Stimulated activated CD8-positive, alpha-beta memory T cell treated with anti-CD3 and anti-CD28 coated beads, Interleukin-4, amount 100 ng/mL, for 48 hours (primary cell): ENCODE results near the gene GSE1.

ENCODE experiments used
- DNase-seq: peaks from one replicate; pipeline ENCODE4 v3.0.0-alpha.2; 2020

GSE1 gene

DNA sequence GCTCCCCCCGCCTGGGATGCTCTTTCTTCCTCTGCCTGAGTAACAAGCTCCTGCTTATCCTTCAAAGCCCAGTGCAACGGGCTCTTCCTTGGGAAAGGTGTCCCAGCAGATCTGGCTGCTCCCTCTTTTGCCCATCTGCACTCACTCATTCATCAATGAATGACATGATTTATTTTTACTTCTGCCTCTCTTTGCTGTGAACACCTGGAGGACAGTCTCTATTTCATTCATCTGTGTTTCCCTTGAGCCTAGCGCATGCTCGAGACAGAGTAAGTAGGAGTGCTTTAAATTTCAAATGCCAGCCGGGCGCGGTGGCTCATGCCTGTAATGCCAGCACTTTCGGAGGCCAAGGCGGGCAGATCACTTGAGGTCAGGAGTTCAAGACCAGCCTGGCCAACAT is 97.6 kb downstream of the GSE1 start:
- no peak for DNase-seq

DNA sequence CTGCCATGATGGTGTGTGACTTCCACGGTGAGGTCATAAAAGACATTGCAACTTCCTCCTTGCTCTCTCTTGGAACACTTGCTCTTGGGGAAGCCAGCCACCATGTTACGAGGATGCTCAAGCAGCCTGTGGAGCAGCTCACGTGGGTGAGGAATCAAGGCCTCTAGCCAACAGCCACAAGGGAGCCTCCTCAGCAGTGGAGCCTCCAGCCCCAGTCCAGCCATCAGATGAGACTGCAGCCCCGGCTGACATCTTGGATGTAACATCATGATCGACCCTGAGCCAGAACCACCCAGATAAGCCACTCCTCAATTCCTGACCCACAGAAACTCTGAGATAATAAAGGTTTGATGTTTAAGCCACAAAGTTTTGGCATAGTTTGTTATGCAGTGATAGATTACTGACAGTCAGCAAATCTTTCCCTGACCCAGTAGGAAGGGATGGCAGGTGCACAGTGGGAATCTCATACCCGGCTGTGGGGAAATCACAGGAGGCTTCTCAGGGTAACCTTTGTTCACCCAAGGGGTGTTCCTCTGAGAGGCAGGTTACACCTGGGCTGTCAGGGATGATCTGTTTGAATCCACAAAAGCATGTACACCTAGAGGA is 99.0 kb downstream of the GSE1 start:
- DNase-seq, result no peak

DNA sequence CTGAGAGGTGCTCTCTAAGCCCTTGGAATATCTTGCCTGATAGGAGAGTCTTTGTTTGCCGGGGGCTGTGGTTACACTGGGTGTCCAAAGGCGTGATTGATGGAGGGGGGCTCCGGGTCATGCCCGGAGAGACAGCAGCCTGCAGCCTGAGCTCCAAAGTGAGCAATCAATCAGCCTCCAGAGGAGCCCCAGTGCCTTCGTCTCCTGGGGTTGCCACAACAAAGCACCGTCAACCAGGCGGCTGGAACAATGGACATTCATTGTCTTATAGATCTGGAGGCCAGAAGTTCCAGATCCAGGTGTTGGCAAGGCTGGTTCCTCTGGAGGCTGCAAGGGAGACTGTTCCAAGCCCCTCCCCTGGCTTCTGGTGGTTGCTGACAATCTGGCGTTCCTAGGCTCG is 99.7 kb downstream of the GSE1 start:
- DNase-seq, result no peak

DNA sequence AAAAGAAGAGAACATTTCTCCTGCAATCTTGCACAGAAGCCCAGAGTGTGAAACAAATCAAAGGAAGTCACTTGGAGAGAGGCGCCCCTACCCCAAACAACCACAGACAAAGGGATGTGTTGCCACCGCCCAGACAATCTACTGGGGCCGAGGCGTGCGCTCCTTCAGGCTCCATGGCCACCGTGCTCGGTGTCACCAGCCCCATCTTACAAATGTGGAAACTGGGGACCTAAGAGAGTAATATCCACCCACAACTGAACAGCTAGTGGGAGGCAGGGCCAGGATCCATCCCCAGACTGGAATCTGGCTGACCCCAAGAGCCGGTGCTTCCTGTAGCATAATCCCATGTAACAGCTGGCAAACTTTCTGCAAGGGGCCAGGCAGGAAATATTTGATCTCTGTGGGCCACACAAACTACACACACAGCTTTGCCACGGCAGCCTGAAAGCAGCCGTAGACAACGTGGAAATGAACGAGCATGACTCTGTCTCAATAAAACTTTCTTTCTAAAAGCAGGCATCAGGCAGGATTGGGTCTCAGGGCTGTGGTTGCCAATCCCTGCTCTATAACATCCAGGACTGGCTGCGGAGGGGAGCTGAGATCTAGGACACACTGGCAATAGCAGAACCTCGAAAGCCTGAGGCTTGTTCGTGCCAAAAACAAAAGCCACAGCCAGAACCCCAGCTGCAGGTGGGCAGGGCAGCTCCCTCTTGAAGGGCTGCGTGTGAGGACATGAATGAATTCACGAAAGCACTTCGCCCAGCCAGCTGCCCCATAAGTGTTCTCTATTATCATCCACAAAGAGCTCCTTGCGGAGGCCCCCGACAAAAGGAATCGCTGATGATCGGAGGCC is 102.3 kb downstream of the GSE1 start:
- DNase-seq, result no peak

DNA sequence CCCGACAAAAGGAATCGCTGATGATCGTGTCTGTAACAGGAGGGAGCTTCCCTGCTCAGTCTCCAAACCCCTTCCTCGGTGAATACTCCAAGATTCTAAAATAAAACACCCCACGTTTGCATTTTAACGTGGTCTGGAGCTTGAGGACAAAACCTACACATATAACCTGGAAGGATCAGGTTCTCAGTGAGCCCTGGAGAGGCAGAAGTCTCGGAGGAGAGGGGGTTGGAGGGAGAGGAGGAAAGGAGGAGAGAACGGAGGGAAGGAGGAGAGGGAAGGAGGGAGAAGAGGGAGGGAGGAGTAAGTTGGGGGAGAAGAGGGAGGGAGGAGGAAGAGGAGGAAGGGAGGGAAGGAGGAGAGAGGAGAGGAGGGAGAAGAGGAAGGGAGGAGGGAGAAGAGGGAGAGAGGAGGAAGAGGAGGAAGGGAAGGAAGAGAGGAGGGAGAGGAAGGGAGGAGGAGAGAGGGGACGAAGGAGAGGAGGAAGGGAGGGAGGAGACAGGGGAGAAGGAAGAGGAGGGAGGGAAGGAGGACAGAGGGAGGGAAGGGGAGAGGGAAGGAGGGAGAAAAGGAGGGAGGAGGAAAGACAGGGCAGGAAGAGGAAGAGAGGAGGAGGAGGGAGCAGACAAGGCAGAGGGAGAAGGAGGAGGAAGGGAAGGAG is 103.0 kb downstream of the GSE1 start:
- no peak for DNase-seq

DNA sequence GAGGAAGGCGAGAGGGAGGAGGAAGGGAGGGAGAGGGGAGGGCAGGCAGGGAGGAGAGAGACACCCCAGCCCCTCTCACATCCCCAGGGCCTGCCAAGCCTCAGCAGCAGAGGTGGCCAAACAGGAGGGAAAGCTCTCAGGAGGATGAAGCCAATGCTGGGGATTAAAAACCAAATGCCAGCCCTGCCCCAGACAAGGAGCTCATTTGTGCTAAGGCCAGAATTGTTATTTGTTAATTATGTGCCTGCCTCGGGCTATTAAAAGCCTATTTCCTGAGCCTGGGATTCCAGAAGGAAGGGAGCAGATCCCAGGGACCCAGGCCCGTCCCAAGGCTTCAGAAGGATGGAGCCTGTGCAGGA is 103.5 kb downstream of the GSE1 start:
- no peak for DNase-seq

DNA sequence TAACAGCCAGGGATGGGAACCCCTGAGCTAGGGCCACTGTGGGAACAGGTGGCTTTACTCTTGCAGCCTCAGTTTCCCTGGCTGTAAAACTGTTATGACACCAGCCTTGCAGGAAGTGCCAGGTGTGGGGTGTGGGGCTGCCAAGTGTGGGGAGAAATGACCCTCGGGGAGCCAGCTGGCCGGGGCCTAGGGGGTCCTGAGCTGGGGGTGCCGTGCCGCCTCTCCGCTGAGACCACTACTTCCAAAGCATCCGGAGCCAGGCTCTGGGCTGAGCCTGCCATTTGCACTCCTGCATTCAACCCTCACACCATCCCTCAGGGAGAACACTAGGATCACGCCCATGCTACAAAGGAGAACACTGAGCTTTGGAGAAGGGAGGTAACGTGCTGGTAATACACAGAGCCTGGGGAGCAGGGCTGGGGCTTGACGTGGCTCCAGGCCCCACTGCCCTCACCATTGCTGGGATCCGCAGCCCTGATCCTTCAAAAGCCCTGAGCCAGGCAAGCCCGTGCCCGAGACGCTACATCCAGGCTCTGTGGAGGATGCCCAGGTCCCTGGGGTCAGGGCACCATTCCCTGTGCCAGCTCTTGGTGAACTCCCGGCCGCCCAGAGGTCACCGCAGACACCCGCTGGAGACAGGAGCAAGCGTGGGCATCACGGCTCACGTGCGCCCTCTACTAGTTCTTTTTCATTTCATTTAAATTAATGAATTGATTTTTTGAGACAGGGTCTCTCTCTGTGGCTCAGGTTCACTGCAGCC is 104.5 kb downstream of the GSE1 start:
- peak; percentile 78 for DNase-seq

DNA sequence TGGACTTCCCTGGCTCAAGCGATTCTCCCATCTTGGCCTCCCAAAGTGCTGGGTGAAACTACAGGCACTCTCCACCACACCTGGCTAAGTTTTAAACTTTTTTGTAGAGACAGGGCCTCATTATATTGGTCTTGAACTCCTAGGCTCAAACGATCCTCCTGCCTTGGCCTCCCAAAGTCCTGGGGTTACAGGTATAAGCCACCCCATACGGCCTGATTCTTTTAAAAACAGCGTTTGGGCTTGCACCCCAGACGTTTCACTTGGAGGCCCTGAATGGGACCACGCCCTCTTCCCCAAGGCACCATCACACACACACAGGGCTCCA is 105.0 kb downstream of the GSE1 start:
- DNase-seq, result no peak

DNA sequence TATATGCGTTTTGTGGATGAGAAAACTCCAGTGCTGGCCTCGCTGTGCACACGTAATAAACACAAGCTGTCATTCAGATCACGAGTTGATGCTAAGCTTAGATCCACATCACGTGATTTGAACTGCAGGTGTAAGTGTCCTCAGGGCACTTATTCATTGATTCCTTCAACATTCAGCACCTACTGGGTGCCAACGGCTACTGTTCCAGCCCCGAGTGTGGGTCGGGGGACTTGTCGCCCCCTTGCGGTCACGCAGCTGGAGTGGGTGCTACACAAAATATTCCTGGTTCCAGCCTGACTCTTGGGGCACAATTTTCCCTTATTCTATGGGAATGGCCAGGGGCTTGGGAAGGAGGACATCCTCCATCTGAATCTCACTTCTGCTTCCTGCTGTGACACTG is 105.6 kb downstream of the GSE1 start:
- DNase-seq, result no peak

DNA sequence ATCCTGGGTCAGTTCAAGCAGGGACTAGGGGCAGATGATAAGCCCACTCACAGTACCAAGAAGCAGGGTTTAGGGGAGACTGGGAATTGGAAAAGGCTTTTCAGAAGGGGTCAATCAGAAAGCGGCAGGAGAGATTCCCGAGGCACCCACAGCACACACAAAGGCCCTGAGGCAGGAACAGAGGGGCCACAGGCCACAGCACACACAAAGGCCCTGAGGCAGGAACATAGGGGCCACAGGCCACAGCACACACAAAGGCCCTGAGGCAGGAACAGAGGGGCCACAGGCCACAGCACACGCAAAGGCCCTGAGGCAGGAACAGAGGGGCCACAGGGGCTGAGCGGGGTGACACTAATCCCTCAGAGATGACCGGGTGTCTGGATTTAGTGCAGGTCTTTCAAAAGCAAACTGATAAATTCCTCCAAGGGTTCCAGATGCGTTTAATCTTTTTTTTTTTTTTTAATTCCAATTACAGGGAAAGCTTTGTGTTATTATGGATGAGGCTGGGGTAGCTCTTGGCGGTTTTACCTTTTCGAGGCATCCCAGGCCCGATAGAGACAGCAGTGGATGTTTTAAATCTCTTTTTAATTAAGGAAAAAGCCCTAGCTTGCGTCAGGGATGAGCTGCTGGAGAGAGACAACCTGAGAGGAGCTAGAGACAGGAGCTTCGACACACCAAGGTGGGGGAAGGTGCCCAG is 106.6 kb downstream of the GSE1 start:
- DNase-seq, result no peak

DNA sequence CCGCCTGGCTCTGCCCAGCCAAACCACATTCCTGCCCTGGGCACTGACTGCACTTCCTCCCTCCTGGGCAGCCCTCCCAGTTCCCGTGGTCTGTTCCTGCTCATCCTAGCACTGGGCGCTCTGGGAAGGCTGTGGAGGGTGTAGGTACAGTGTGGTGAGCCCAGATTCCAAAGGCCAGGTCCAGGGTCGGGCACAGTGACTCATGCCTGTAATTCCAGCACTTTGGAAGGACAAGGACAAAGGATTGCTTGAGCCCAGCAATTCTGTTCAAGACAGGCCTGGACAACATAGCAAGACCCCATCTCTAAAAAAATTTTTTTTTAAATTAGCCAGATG is 107.1 kb downstream of the GSE1 start:
- DNase-seq, result no peak

DNA sequence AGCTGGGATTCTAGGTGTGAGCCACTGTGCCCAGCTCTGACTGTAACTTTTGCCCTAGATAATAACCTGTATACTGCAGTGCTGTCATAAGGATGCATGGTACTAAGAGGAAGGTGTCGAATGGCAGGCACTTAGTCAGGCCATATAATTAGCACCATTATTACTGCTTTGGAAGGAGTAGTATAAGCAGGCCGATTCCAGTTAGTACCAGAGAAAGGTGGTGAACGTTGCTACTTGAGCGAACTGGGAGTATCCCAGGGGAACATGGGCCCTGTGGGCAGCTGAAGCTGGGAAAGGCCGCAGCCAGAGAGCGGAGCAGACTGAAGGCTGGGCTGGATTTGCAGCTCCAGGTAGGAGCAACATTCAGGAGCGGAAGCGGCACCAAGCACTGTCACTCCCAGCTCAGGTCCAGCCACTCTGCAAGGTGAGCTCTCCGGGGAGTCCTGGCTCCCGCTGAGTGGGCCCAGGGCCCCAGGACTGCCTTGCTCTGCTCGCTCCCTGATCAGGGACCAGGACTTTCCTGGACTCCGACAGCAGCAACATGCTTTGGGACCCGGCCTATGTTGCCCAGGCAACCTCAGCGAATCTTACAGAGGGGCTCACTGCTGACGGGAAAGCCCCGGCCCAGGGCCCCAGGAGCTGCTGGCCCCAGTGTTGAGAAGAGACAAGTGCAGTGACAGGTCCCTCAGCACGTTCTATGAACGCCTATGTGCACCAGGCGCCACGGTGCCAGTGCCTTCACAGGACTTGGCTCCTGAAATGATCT is 109.2 kb downstream of the GSE1 start:
- no peak for DNase-seq

DNA sequence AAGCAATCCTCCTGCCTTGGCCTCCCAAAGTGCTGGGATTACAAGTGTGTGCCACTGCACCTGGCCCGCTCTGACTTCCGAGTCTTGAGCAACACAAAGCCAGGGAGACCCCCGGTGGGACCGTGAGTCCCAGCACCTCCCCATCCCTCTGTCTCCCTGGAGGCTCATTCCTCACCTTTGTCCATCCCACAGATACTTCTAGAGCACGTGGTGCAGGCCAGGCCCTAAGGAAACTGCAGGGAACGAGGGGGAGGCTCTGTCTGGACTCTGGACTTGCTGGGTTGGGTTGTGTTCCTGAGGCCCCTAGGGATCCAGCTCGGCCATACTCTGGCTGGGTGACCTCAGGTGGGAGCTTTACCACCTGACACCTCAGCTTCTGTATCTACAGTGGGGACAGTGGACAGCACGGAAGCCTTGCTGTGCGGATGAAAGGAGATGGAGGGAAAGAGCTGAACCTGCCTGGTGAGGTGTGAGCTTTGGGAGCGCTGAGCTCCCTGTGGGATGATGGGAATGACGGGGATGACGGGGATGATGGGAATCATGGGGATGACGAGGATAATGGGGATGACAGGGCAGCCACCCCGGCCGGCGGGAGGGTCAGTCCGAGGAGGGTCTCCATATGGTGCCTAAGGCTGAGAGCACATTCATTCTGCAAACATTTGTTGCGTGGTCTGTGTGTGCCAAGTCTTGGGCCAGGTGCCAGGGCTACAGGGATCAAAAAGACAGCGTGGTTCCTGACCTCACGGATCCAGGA is 111.2 kb downstream of the GSE1 start:
- no peak for DNase-seq

DNA sequence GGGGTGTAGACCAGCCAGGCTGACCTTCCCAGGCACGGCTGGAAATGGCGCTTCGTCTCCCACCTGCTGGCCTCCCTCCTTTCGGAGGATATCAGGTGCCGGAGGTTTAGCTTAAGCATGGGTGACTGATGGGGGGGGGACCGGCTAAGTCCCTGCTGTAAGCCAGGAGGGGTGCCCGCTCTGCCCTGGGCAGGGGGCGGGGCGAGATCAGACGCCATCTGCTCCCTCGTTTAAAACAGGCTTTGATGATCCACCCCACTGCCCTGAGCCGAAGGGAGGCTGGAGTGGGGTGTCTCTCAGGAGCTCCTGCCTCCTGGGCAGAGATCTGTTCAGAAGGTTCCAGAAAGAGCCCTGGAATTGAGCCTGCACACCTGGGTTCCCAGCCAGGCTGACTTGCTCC is 111.8 kb downstream of the GSE1 start:
- DNase-seq, result no peak
